H9 (cell line): Measurements from ENCODE around the gene ABCA12. TPM values are rescaled to one million over a fixed set of nuclear protein-coding genes. Genes with fewer than 3 reads are reported as not detected.
A peak's percentile ranks its signal among the peaks of the same experiment; 100 is the strongest.

Source experiments
- DNase-seq: peaks from one replicate; pipeline ENCODE4 v3.0.0-alpha.2; 2017
- H2AFZ ChIP-seq: one replicate; pipeline ENCODE4 v1.6.1; 2013; ENCODE audit warnings: mild to moderate bottlenecking, low read length, control low read depth, moderate library complexity
- H2AK5ac ChIP-seq: 2 replicates; pipeline ENCODE4 v1.6.1; 2013; ENCODE audit warnings: low read length, control low read depth, mixed read lengths; ENCODE audit not compliant: insufficient read length
- H2BK120ac ChIP-seq: one replicate; pipeline ENCODE4 v1.6.1; 2013; ENCODE audit warnings: low read depth, mild to moderate bottlenecking, low read length, control low read depth, inconsistent platforms; ENCODE audit not compliant: poor library complexity, severe bottlenecking
- H2BK12ac ChIP-seq: 2 replicates; pipeline ENCODE4 v1.6.1; 2013; ENCODE audit warnings: low read length, control low read depth, mixed read lengths, low read depth; ENCODE audit not compliant: insufficient read length
- H2BK15ac ChIP-seq: 2 replicates; pipeline ENCODE4 v1.6.1; 2013; ENCODE audit warnings: low read depth, low read length, control low read depth
- H2BK20ac ChIP-seq: one replicate; pipeline ENCODE4 v1.6.1; 2013; ENCODE audit warnings: low read depth, mild to moderate bottlenecking, low read length, control low read depth, inconsistent platforms; ENCODE audit not compliant: poor library complexity, severe bottlenecking
- H2BK5ac ChIP-seq: 2 replicates; pipeline ENCODE4 v1.6.1; 2013; ENCODE audit warnings: low read length, control low read depth, mixed read lengths; ENCODE audit not compliant: insufficient read length
- H3K14ac ChIP-seq: 2 replicates; pipeline ENCODE4 v1.6.1; 2013; ENCODE audit warnings: low read length, control low read depth; ENCODE audit not compliant: insufficient read depth
- H3K18ac ChIP-seq: 2 replicates; pipeline ENCODE4 v1.6.1; 2013; ENCODE audit warnings: low read depth, mild to moderate bottlenecking, mixed read lengths, low read length, control low read depth; ENCODE audit not compliant: insufficient read length
- H3K23ac ChIP-seq: 2 replicates; pipeline ENCODE4 v1.6.1; 2013; ENCODE audit warnings: low read length, control low read depth, mixed read lengths, low read depth; ENCODE audit not compliant: insufficient read length
- H3K23me2 ChIP-seq: 2 replicates; pipeline ENCODE4 v1.6.1; 2013; ENCODE audit warnings: low read depth, mild to moderate bottlenecking, mixed read lengths, low read length, control low read depth; ENCODE audit not compliant: insufficient read length, poor library complexity, severe bottlenecking
- H3K27ac ChIP-seq: 2 replicates; pipeline ENCODE4 v1.5.1; 2013; ENCODE audit warnings: low read length, control low read depth, mixed read lengths, low read depth; ENCODE audit not compliant: insufficient read length
- H3K27me3 ChIP-seq: 2 replicates; pipeline ENCODE4 v1.6.1; 2013; ENCODE audit warnings: low read length, control low read depth, inconsistent platforms; ENCODE audit not compliant: insufficient read depth
- H3K4ac ChIP-seq: 2 replicates; pipeline ENCODE4 v1.6.1; 2013; ENCODE audit warnings: low read depth, mild to moderate bottlenecking, control low read depth, inconsistent platforms, low read length, moderate library complexity
- H3K4me1 ChIP-seq: 2 replicates; pipeline ENCODE4 v1.6.1; 2013; ENCODE audit warnings: low read length, control low read depth, inconsistent platforms; ENCODE audit not compliant: insufficient read depth
- H3K4me2 ChIP-seq: 2 replicates; pipeline ENCODE4 v1.6.1; 2013; ENCODE audit warnings: low read length, control low read depth, mixed read lengths; ENCODE audit not compliant: insufficient read length, insufficient read depth
- H3K56ac ChIP-seq: 2 replicates; pipeline ENCODE4 v1.6.1; 2013; ENCODE audit warnings: low read depth, mild to moderate bottlenecking, mixed read lengths, low read length, control low read depth; ENCODE audit not compliant: insufficient read length
- H3K79me1 ChIP-seq: 2 replicates; pipeline ENCODE4 v1.6.1; 2013; ENCODE audit warnings: low read depth, mild to moderate bottlenecking, moderate library complexity, low read length, control low read depth, inconsistent platforms; ENCODE audit not compliant: insufficient read depth, poor library complexity, severe bottlenecking
- H3K79me2 ChIP-seq: 2 replicates; pipeline ENCODE4 v1.6.1; 2013; ENCODE audit warnings: low read length, control low read depth, inconsistent platforms; ENCODE audit not compliant: insufficient read depth
- H3K9ac ChIP-seq: 2 replicates; pipeline ENCODE4 v1.6.1; 2013; ENCODE audit warnings: low read length, control low read depth, mixed read lengths; ENCODE audit not compliant: insufficient read length; ENCODE audit errors: extremely low read depth
- H3K9me3 ChIP-seq: one replicate; pipeline ENCODE4 v1.6.1; 2013; ENCODE audit warnings: low read depth, low read length, inconsistent platforms; ENCODE audit not compliant: control insufficient read depth
- H3T11ph ChIP-seq: one replicate; pipeline ENCODE4 v1.6.1; 2013; ENCODE audit warnings: mild to moderate bottlenecking, low read length, control low read depth, inconsistent platforms
- H4K20me1 ChIP-seq: one replicate; pipeline ENCODE4 v1.6.1; 2013; ENCODE audit not compliant: control insufficient read depth, insufficient read length, insufficient read depth
- H4K5ac ChIP-seq: 2 replicates; pipeline ENCODE4 v1.6.1; 2013; ENCODE audit warnings: low read depth, mild to moderate bottlenecking, mixed read lengths, low read length, control low read depth; ENCODE audit not compliant: insufficient read length
- H4K8ac ChIP-seq: replicated peaks from 2 replicates; pipeline ENCODE4 v1.6.1; 2013; ENCODE audit warnings: low read length, control low read depth, mixed read lengths, low read depth; ENCODE audit not compliant: insufficient read length
- H4K91ac ChIP-seq: 2 replicates; pipeline ENCODE4 v1.6.1; 2013; ENCODE audit warnings: low read depth, mild to moderate bottlenecking, moderate library complexity, mixed read lengths, low read length, control low read depth; ENCODE audit not compliant: insufficient read length
- H3K27ac Mint-ChIP-seq, 3 experiments: 2 replicates in 2 of 3; 3 replicates in 1 of 3; pipeline ENCODE4 v1.8.0; 2020 to 2021; ENCODE audit warnings: mixed read lengths in 3 of 3, mild to moderate bottlenecking in 1 of 3, moderate library complexity in 1 of 3
- H3K27me3 Mint-ChIP-seq: 2 replicates; pipeline ENCODE4 v1.8.0; 2021; ENCODE audit warnings: low read depth, mild to moderate bottlenecking, moderate library complexity, mixed read lengths
- H3K36me3 Mint-ChIP-seq, 3 experiments: 2 replicates in 2 of 3; 3 replicates in 1 of 3; pipeline ENCODE4 v1.8.0; 2020 to 2021; ENCODE audit warnings: low read depth in 3 of 3, mixed read lengths in 3 of 3; ENCODE audit not compliant: insufficient read depth in 1 of 3
- H3K4me1 Mint-ChIP-seq, 2 experiments: 2 replicates each; pipeline ENCODE4 v1.8.0; 2020; ENCODE audit warnings: mixed read lengths in 2 of 2
- H3K4me3 Mint-ChIP-seq, 2 experiments: 2 replicates in 1 of 2; 3 replicates in 1 of 2; pipeline ENCODE4 v1.8.0; 2020 to 2021; ENCODE audit warnings: mild to moderate bottlenecking in 2 of 2, mixed read lengths in 2 of 2, moderate library complexity in 1 of 2
- H3K9me3 Mint-ChIP-seq, 2 experiments: 2 replicates in 1 of 2; 3 replicates in 1 of 2; pipeline ENCODE4 v1.8.0; 2020; ENCODE audit warnings: mild to moderate bottlenecking in 2 of 2, mixed read lengths in 2 of 2, moderate library complexity in 1 of 2
- CTCF ChIP-seq: fragments of 200-600 bp; sonication (generic); conservative IDR thresholded peaks from 3 replicates; pipeline ENCODE4 v1.8.0; 2021; ENCODE audit warnings: antibody characterized with exemption, mild to moderate bottlenecking
- total RNA-seq: library from RNA; stranded (reverse); gene quantifications from 2 replicates; pipeline ENCODE4 v1.2.1, GENCODE V29; 2021

ABCA12 gene
- total RNA-seq, 1 experiment from 2014 or later, result not detected

GRCh38 chr2:214960677-214961076 lies 177.7 kb downstream of the ABCA12 start:
- H3K27ac ChIP-seq, result no peak overlapping the region
- no peak overlapping the region for H3K4ac ChIP-seq
- H3K4me2 ChIP-seq, result no peak overlapping the region
- H3K9me3 Mint-ChIP-seq, result peaks cover 3 to 18% of the 10 kb centered on the region in 2 experiments; a peak in 4 of 5 replicates
- H3K9me3 ChIP-seq, result no peaks in the 10 kb centered on the region
- no peak overlapping the region for H4K5ac ChIP-seq
- H3K79me2 ChIP-seq, result no peaks in the 10 kb centered on the region
- no peak overlapping the region for H2BK120ac ChIP-seq
- H3K56ac ChIP-seq, result no peak overlapping the region
- H2BK20ac ChIP-seq, result no peak overlapping the region
- H4K91ac ChIP-seq, result no peak overlapping the region
- no peaks in the 10 kb centered on the region for H3K79me1 ChIP-seq
- H3K14ac ChIP-seq, result no peak overlapping the region
- no peak overlapping the region for H3K4me3 Mint-ChIP-seq
- H3K36me3 Mint-ChIP-seq, result peaks cover 0 to 5% (median 3%) of the 10 kb centered on the region in 3 experiments; a peak in 2 of 7 replicates
- peak; percentile 34; the same call in 2 of the 3 replicates for TF ChIP-seq CTCF
- H2BK12ac ChIP-seq, result no peak overlapping the region
- no peak overlapping the region for H2AFZ ChIP-seq
- H2BK5ac ChIP-seq, result no peak overlapping the region
- no peak overlapping the region for H3K27ac Mint-ChIP-seq
- H3K4me1 ChIP-seq, result no peaks in the 10 kb centered on the region
- H4K20me1 ChIP-seq, result no peaks in the 10 kb centered on the region
- no peak for DNase-seq
- no peaks in the 10 kb centered on the region for H3K27me3 ChIP-seq
- no peak overlapping the region for H2AK5ac ChIP-seq
- H3K18ac ChIP-seq, result no peak overlapping the region
- no peaks in the 10 kb centered on the region for H3K4me1 Mint-ChIP-seq
- no peak overlapping the region for H3T11ph ChIP-seq
- no peaks in the 10 kb centered on the region for H3K23me2 ChIP-seq
- no peaks in the 10 kb centered on the region for H3K27me3 Mint-ChIP-seq
- H3K23ac ChIP-seq, result no peak overlapping the region
- H4K8ac ChIP-seq, result no peak overlapping the region
- H2BK15ac ChIP-seq, result no peak overlapping the region
- H3K9ac ChIP-seq, result no peak overlapping the region
